A549 (cell line): Measurements from ENCODE around the gene PGM2L1. TPM values are rescaled to one million over a fixed set of nuclear protein-coding genes. Genes with fewer than 3 reads are reported as not detected.
A peak's percentile ranks its signal among the peaks of the same experiment; 100 is the strongest.

ENCODE experiments used
- ATAC-seq, 2 experiments: fragments of 200-7000 bp in 1 of 2; fragments of >200 bp in 1 of 2; cut with Nextera tagmentation in 1 of 2; cut with Tn5 transposase in 1 of 2; 3 replicates each; pipeline versions ENCODE4 v1.8.0 to v1.9.1; 2018 to 2020; ENCODE audit warnings: mild to moderate bottlenecking in 1 of 2, moderate library complexity in 1 of 2
- CTCF ChIA-PET: fragments of 300-600 bp; sonication (Branson Sonifier 250); formaldehyde crosslinking; extraction: SDS; loops from one replicate; lab custom pipeline; 2021; ENCODE audit warnings: antibody characterized with exemption, inconsistent platforms; lab: Yijun Ruan, JAX
- POLR2A ChIA-PET: fragments of 350-600 bp; formaldehyde crosslinking; extraction: SDS; loops from one replicate; lab custom pipeline; 2021; ENCODE audit warnings: antibody characterized with exemption, inconsistent platforms; lab: Yijun Ruan, JAX
- DNase-seq, 2 experiments: peaks; one replicate each; pipeline versions ENCODE4 v3.0.0 to v3.0.0-alpha.2; 2011 to 2016; ENCODE audit warnings: low read depth in 1 of 2, low spot score in 1 of 2
- FAIRE-seq: peaks from 2 replicates; lab custom pipeline; 2011; peaks lifted over from hg19 to GRCh38; lab: Jason Lieb, UNC
- H3K27ac ChIP-seq, 2 experiments: fragments of >200 bp; sonication (Bioruptor Twin); formaldehyde crosslinking; 3 replicates each; pipeline ENCODE4 v1.5.1; 2016 to 2017
- H3K4me1 ChIP-seq: fragments of >200 bp; sonication (Bioruptor Twin); formaldehyde crosslinking; 3 replicates; pipeline ENCODE4 v1.6.1; 2016
- H3K4me2 ChIP-seq: fragments of >200 bp; sonication (Bioruptor Twin); formaldehyde crosslinking; 3 replicates; pipeline ENCODE4 v1.6.1; 2016
- H3K4me3 ChIP-seq: fragments of >200 bp; sonication (Bioruptor Twin); formaldehyde crosslinking; 3 replicates; pipeline ENCODE4 v1.5.1; 2016
- H3K9me3 ChIP-seq: fragments of >200 bp; sonication (Bioruptor Twin); formaldehyde crosslinking; 3 replicates; pipeline ENCODE4 v1.6.1; 2016
- ATOH8 ChIP-seq: fragments of 250-450 bp; sonication (Bioruptor Pico); IDR thresholded peaks from 2 replicates; pipeline ENCODE4 v1.5.0; 2020; ENCODE audit warnings: low read depth, mild to moderate bottlenecking, moderate library complexity
- CEBPB ChIP-seq, 2 experiments: fragments of >200 bp in 1 of 2; sonication (Bioruptor Twin) in 1 of 2; formaldehyde crosslinking in 1 of 2; IDR thresholded peaks; 2 replicates each; pipeline ENCODE4 v1.6.1; 2012 to 2016
- CHD4 ChIP-seq: fragments of 200-600 bp; sonication (generic); IDR thresholded peaks from 2 replicates; pipeline ENCODE4 v1.6.1; 2016; ENCODE audit warnings: antibody characterized with exemption, mild to moderate bottlenecking, borderline replicate concordance
- EHF ChIP-seq: fragments of 250-450 bp; sonication (Bioruptor Pico); IDR thresholded peaks from 2 replicates; pipeline ENCODE4 v1.5.0; 2020; ENCODE audit warnings: mild to moderate bottlenecking
- ELK1 ChIP-seq: fragments of 150-350 bp; IDR thresholded peaks from 2 replicates; pipeline ENCODE4 v1.6.1; 2014; ENCODE audit warnings: low read depth, mild to moderate bottlenecking, low read length
- ESRRA ChIP-seq: fragments of 150-350 bp; IDR thresholded peaks from 2 replicates; pipeline ENCODE4 v1.6.1; 2014; ENCODE audit warnings: mild to moderate bottlenecking, low read length, borderline replicate concordance
- FOSB ChIP-seq: fragments of 250-450 bp; sonication (Bioruptor Pico); IDR thresholded peaks from 2 replicates; pipeline ENCODE4 v1.5.0; 2020; ENCODE audit warnings: mild to moderate bottlenecking, moderate library complexity
- FOSL2 ChIP-seq, 2 experiments: fragments of 450-650 bp in 1 of 2; fragments of >200 bp in 1 of 2; sonication (Bioruptor Twin) in 1 of 2; formaldehyde crosslinking; IDR thresholded peaks; 2 replicates each; pipeline versions ENCODE4 v1.5.0 to v1.6.1; 2016 to 2020; ENCODE audit warnings: mild to moderate bottlenecking in 1 of 2, moderate library complexity in 1 of 2
- HEYL ChIP-seq: fragments of 250-450 bp; sonication (Bioruptor Pico); IDR thresholded peaks from 2 replicates; pipeline ENCODE4 v1.8.0; 2021; ENCODE audit warnings: mild to moderate bottlenecking, moderate library complexity
- KDM1A ChIP-seq: fragments of 200-600 bp; sonication (generic); IDR thresholded peaks from 2 replicates; pipeline ENCODE4 v1.6.1; 2016; ENCODE audit warnings: low read depth, mild to moderate bottlenecking
- KDM5A ChIP-seq: fragments of 200-600 bp; sonication (generic); IDR thresholded peaks from 2 replicates; pipeline ENCODE4 v1.6.1; 2016; ENCODE audit warnings: antibody characterized with exemption, mild to moderate bottlenecking
- MAFK ChIP-seq: fragments of 450-650 bp; IDR thresholded peaks from 2 replicates; pipeline ENCODE4 v1.6.1; 2014; ENCODE audit not compliant: partially characterized antibody
- MAX ChIP-seq: IDR thresholded peaks from 2 replicates; pipeline ENCODE4 v1.6.1; 2012
- MYC ChIP-seq: IDR thresholded peaks from 2 replicates; pipeline ENCODE4 v1.6.1; 2012; ENCODE audit warnings: mild to moderate bottlenecking, inconsistent platforms, low read length, improper control_type of control experiment, borderline replicate concordance
- NFE2L2 ChIP-seq: fragments of 150-350 bp; conservative IDR thresholded peaks from 2 replicates; pipeline ENCODE4 v1.6.1; 2014; ENCODE audit warnings: low read length
- NR3C1 ChIP-seq: fragments of >200 bp; sonication (Bioruptor Twin); formaldehyde crosslinking; IDR thresholded peaks from 3 replicates; pipeline ENCODE4 v1.6.1; 2017
- POLR2AphosphoS2 ChIP-seq: conservative IDR thresholded peaks from 2 replicates; pipeline ENCODE4 v1.6.1; 2012; ENCODE audit warnings: low read length, improper control_type of control experiment, inconsistent platforms
- RNF2 ChIP-seq: fragments of 200-600 bp; sonication (generic); IDR thresholded peaks from 2 replicates; pipeline ENCODE4 v1.6.1; 2016; ENCODE audit warnings: low read depth, mild to moderate bottlenecking, antibody characterized with exemption, moderate library complexity, borderline replicate concordance
- SREBF2 ChIP-seq: fragments of 450-650 bp; IDR thresholded peaks from 2 replicates; pipeline ENCODE4 v1.6.1; 2014; ENCODE audit warnings: mild to moderate bottlenecking, moderate library complexity
- USF2 ChIP-seq: fragments of 450-650 bp; IDR thresholded peaks from 2 replicates; pipeline ENCODE4 v1.6.1; 2014; ENCODE audit warnings: antibody characterized with exemption
- ZFP36 ChIP-seq: fragments of 450-650 bp; IDR thresholded peaks from 2 replicates; pipeline ENCODE4 v1.6.1; 2014; ENCODE audit warnings: borderline replicate concordance; ENCODE audit not compliant: partially characterized antibody
- ZSCAN20 ChIP-seq: fragments of 250-450 bp; sonication (Bioruptor Pico); IDR thresholded peaks from 2 replicates; pipeline ENCODE4 v1.8.0; 2022; ENCODE audit warnings: mild to moderate bottlenecking, moderate library complexity
- WGBS: methylation state at CpG from one replicate; pipeline ENCODE4 v1.1.6; 2017; ENCODE audit errors: missing lambda C conversion rate; 5-methylcytosine and 5-hydroxymethylcytosine counted together
- polyA plus RNA-seq, 4 experiments: library from polyadenylated mRNA; depleted of rRNA in 3 of 4; stranded (reverse); fragments of >200 nt; fragmentation: RNase III in 1 of 4; extraction: RNeasy Plus Mini Kit Qiagen cat#74134 plus additional on column Dnase treatment in 1 of 4; gene quantifications; 2 replicates in 3 of 4; 3 replicates in 1 of 4; pipeline ENCODE4 v1.2.3, GENCODE V29; 2011 to 2017

The PGM2L1 gene
- polyA plus RNA-seq, 2 of the 4 experiments (the other 2 are of a cell fraction) = 21.8 to 23.5 TPM

- TF ChIP-seq ESRRA (no peak), CEBPB (IDR thresholded peaks at IDR 0.05) (no peak), ZFP36 (no peak), MAFK (no peak), MAX (no peak)
Observed at GRCh38 chr11:74327076-74327475, 71.2 kb downstream of the PGM2L1 start (continued).

- WGBS = 94% methylated on average over 5 of the region's 5 CpGs
- CTCF ChIA-PET = interaction anchor here (0.8 to 1.3 kb wide), 3 partner anchors 25 to 123 kb away, joined by 3 read pairs; no protein-coding TSS in a partner anchor
- no peaks in the 10 kb centered on the region for H3K9me3 ChIP-seq
- peak overlapping the region in 1 of 2 experiments; percentile 6; a peak in 2 of 6 replicates for H3K27ac ChIP-seq
- no peak for FAIRE-seq
- peaks cover 16% of the 10 kb centered on the region for H3K4me1 ChIP-seq
- H3K4me3 ChIP-seq = no peak overlapping the region
- no peak for TF ChIP-seq NFE2L2
- TF ChIP-seq POLR2AphosphoS2 = no peak
- TF ChIP-seq ELK1 = no peak
- TF ChIP-seq RNF2 = no peak
- no peak for TF ChIP-seq MYC
- no peak for TF ChIP-seq ZSCAN20 (CRISPR knock-in tag)
- TF ChIP-seq SREBF2 = no peak
- TF ChIP-seq HEYL (CRISPR knock-in tag) = no peak
- no peak for TF ChIP-seq KDM5A
- TF ChIP-seq EHF (CRISPR knock-in tag) = no peak
- TF ChIP-seq USF2 = no peak
- TF ChIP-seq ATOH8 (CRISPR knock-in tag) = no peak
- TF ChIP-seq NR3C1 = no peak
- ATAC-seq = peak in 1 of 2 experiments; percentile 26; a peak in 2 of 6 replicates
- POLR2A ChIA-PET = interaction anchor here (0.5 kb wide), 1 partner anchor 274 kb away, joined by 8 read pairs; no protein-coding TSS in a partner anchor
- no peak overlapping the region for H3K4me2 ChIP-seq
- DNase-seq = no peak
Observed at GRCh38 chr11:74326665-74327064, 71.6 kb downstream of the PGM2L1 start.

- ChIA-PET CTCF (interaction anchor here (0.8 to 1.3 kb wide), 4 partner anchors 24 to 124 kb away, joined by 3 to 4 read pairs (median 3); no protein-coding TSS in a partner anchor), POLR2A (interaction anchor here (0.5 kb wide), 1 partner anchor 275 kb away, joined by 8 read pairs; no protein-coding TSS in a partner anchor)
- no peak for FAIRE-seq
- DNase-seq = no peak
- ATAC-seq = no peak; a peak in 1 of 6 replicates
- Histone ChIP-seq H3K9me3 (no peaks in the 10 kb centered on the region), H3K27ac (peak overlapping the region; percentile 14 to 16; a peak in 5 of 6 replicates), H3K4me1 (peaks cover 13% of the 10 kb centered on the region), H3K4me2 (no peak overlapping the region), H3K4me3 (no peak overlapping the region)
- WGBS = 89% methylated on average over 7 of the region's 7 CpGs
- no peak for TF ChIP-seq FOSL2 (IDR thresholded peaks at IDR 0.05)
- TF ChIP-seq FOSL2 (CRISPR knock-in tag; IDR thresholded peaks at IDR 0.05) = no peak
- no peak for TF ChIP-seq KDM1A
- TF ChIP-seq FOSB (CRISPR knock-in tag) = no peak
- TF ChIP-seq CHD4 = no peak
Observed at GRCh38 chr11:74325649-74326645, 72.3 kb downstream of the PGM2L1 start.
